K562 (cell line): Measurements from ENCODE around the gene KLF4. TPM values are rescaled to one million over a fixed set of nuclear protein-coding genes. Genes with fewer than 3 reads are reported as not detected.

Source experiments
- ATAC-seq: fragments of 200-7000 bp; cut with Tn5 transposase; 3 replicates; pipeline ENCODE4 v1.9.1; 2020; ENCODE audit warnings: moderate library complexity
- BruUV-seq: library from RNA; stranded (reverse); fragments of 400-500 nt; replicated peaks from 2 replicates; lab custom pipeline; 2021; lab: Mats Ljungman, UMichigan
- CTCF ChIA-PET: fragments of 300-600 bp; formaldehyde crosslinking; extraction: SDS; loops from one replicate; lab custom pipeline; 2021; ENCODE audit warnings: low intra/inter-chr PET ratio; lab: Yijun Ruan, JAX
- POLR2A ChIA-PET: fragments of 300-600, 350-650 bp; sonication (Branson Sonifier 250); formaldehyde crosslinking; extraction: SDS; loops from one replicate; lab custom pipeline; 2021; ENCODE audit warnings: antibody characterized with exemption, inconsistent platforms; lab: Yijun Ruan, JAX
- DNase-seq, 4 experiments: peaks; one replicate each; pipeline versions ENCODE4 v3.0.0 to v3.0.0-alpha.2; 2011 to 2018; ENCODE audit warnings: low spot score in 3 of 4, mixed read lengths in 3 of 4; ENCODE audit errors: extremely low read depth in 1 of 4
- FAIRE-seq: peaks from 2 replicates; lab custom pipeline; 2011; peaks lifted over from hg19 to GRCh38; lab: Jason Lieb, UNC
- H2AFZ ChIP-seq: 2 replicates; pipeline ENCODE4 v1.6.0; 2011; ENCODE audit warnings: low read depth, low read length, control low read depth, inconsistent platforms
- H3K27ac ChIP-seq: fragments of 200-600 bp; 3 replicates; pipeline ENCODE4 v1.8.0; 2011; ENCODE audit warnings: low read depth, mild to moderate bottlenecking, control low read depth, inconsistent platforms, low read length, moderate library complexity, mixed read lengths; ENCODE audit errors: extremely low read depth
- H3K27me3 ChIP-seq, 2 experiments: fragments of 300-600 bp in 1 of 2; 2 replicates in 1 of 2; 3 replicates in 1 of 2; pipeline versions ENCODE4 v1.6.0 to v1.8.0; 2011; ENCODE audit warnings: inconsistent platforms in 2 of 2, low read length in 2 of 2, mild to moderate bottlenecking in 1 of 2, mixed read lengths in 1 of 2, moderate library complexity in 1 of 2; ENCODE audit not compliant: control insufficient read depth in 2 of 2, insufficient read depth in 2 of 2
- H3K36me3 ChIP-seq: fragments of 300-600 bp; 3 replicates; pipeline ENCODE4 v1.8.0; 2011; ENCODE audit warnings: mild to moderate bottlenecking, low read length, inconsistent platforms; ENCODE audit not compliant: control insufficient read depth, insufficient read depth
- H3K4me1 ChIP-seq, 2 experiments: fragments of 200-600 bp in 1 of 2; replicated peaks in 1 of 2; 2 replicates in 1 of 2; 3 replicates in 1 of 2; pipeline versions ENCODE4 v1.5.1 to v1.8.0; 2011; ENCODE audit warnings: inconsistent platforms in 2 of 2, low read length in 2 of 2, mild to moderate bottlenecking in 1 of 2, mixed read lengths in 1 of 2, moderate library complexity in 1 of 2; ENCODE audit not compliant: control insufficient read depth in 2 of 2, insufficient read depth in 2 of 2
- H3K4me2 ChIP-seq: 2 replicates; pipeline ENCODE4 v1.6.1; 2011; ENCODE audit warnings: low read length, control low read depth, inconsistent platforms, mixed read lengths; ENCODE audit not compliant: insufficient read depth
- H3K4me3 ChIP-seq: fragments of 200-600 bp; sonication (generic), shearing (Covaris generic); 2 replicates; pipeline ENCODE4 v1.5.1; 2016; ENCODE audit warnings: control low read depth, inconsistent platforms
- H3K79me2 ChIP-seq: fragments of 200-600 bp; 3 replicates; pipeline ENCODE4 v1.8.0; 2011; ENCODE audit warnings: low read length, inconsistent platforms; ENCODE audit not compliant: control insufficient read depth, insufficient read depth
- H3K9ac ChIP-seq, 2 experiments: 2 replicates each; pipeline versions ENCODE4 v1.6.0 to v1.6.1; 2011; ENCODE audit warnings: low read depth in 2 of 2, low read length in 2 of 2, control low read depth in 1 of 2, inconsistent platforms in 1 of 2, mild to moderate bottlenecking in 1 of 2, mixed read lengths in 1 of 2; ENCODE audit not compliant: insufficient read depth in 1 of 2
- H3K9me1 ChIP-seq: one replicate; pipeline ENCODE4 v1.6.0; 2011; ENCODE audit warnings: inconsistent platforms, mild to moderate bottlenecking, low read length, moderate library complexity; ENCODE audit not compliant: control insufficient read depth, insufficient read depth
- H3K9me3 ChIP-seq: replicated peaks from 2 replicates; pipeline ENCODE4 v1.5.1; 2011; ENCODE audit warnings: low read depth, low read length, inconsistent platforms; ENCODE audit not compliant: control insufficient read depth, insufficient read depth
- H4K20me1 ChIP-seq: replicated peaks from 2 replicates; pipeline ENCODE4 v1.6.1; 2011; ENCODE audit warnings: low read length, inconsistent platforms, mixed read lengths; ENCODE audit not compliant: control insufficient read depth, insufficient read depth
- ARHGAP35 ChIP-seq: fragments of 450-650 bp; IDR thresholded peaks from 2 replicates; pipeline ENCODE4 v1.6.1; 2018; ENCODE audit not compliant: partially characterized antibody
- E2F4 ChIP-seq: sonication (generic); formaldehyde crosslinking; IDR thresholded peaks from 2 replicates; pipeline ENCODE4 v1.8.0; 2022; ENCODE audit warnings: mild to moderate bottlenecking, low read depth, missing genetic modification reagents
- EHMT2 ChIP-seq: fragments of 450-650 bp; IDR thresholded peaks from 2 replicates; pipeline ENCODE4 v1.6.1; 2018; ENCODE audit warnings: antibody characterized with exemption
- HDAC2 ChIP-seq: fragments of 450-650 bp; IDR thresholded peaks from 2 replicates; pipeline ENCODE4 v1.6.1; 2016; ENCODE audit warnings: mild to moderate bottlenecking
- JUN ChIP-seq, 2 experiments: sonication (generic) in 1 of 2; formaldehyde crosslinking in 1 of 2; IDR thresholded peaks; 2 replicates each; pipeline versions ENCODE4 v1.6.1 to v1.8.0; 2012 to 2022; ENCODE audit warnings: borderline replicate concordance in 2 of 2, mild to moderate bottlenecking in 2 of 2, improper control_type of control experiment in 1 of 2, low read depth in 1 of 2, low read length in 1 of 2, missing genetic modification reagents in 1 of 2
- RBM22 ChIP-seq: fragments of 200-400 bp; formaldehyde crosslinking; IDR thresholded peaks from 2 replicates; pipeline ENCODE4 v1.6.1; 2018; ENCODE audit warnings: low read length, low read depth; ENCODE audit not compliant: poor library complexity, severe bottlenecking
- RFX1 ChIP-seq: fragments of 450-650 bp; IDR thresholded peaks from 2 replicates; pipeline ENCODE4 v1.6.1; 2016; ENCODE audit warnings: mild to moderate bottlenecking, moderate library complexity
- ZNF197 ChIP-seq: fragments of 200-800 bp; sonication (Bioruptor generic); IDR thresholded peaks from 2 replicates; pipeline ENCODE4 v1.6.1; 2016; ENCODE audit warnings: low read depth, missing genetic modification characterization, missing compliant biosample characterization
- ZNF23 ChIP-seq: fragments of 250-450 bp; sonication (Bioruptor Pico); IDR thresholded peaks from 2 replicates; pipeline ENCODE4 v1.4.0; 2020; ENCODE audit warnings: mild to moderate bottlenecking
- WGBS: fragments of 100-300 bp; shearing (Covaris generic); methylation state at CpG from one replicate; pipeline ENCODE4 v1.1.6; 2016; ENCODE audit warnings: low coverage, mixed read lengths; ENCODE audit not compliant: insufficient coverage; ENCODE audit errors: missing lambda C conversion rate; 5-methylcytosine and 5-hydroxymethylcytosine counted together
- in situ Hi-C: fragments of 300-500 bp; cut with MboI; formaldehyde crosslinking; loops from 4 replicates; pipeline ENCODE4 v1.15.0; 2018; ENCODE audit warnings: inconsistent platforms, mixed read lengths
- intact Hi-C: fragments of 100-400 bp; cut with micrococcal nuclease; formaldehyde crosslinking; loops from 2 replicates; pipeline ENCODE4 v1.14.2; 2022
- polyA plus RNA-seq, 8 experiments: library from polyadenylated mRNA; depleted of rRNA in 4 of 8; stranded (reverse) in 5 of 8; unstranded in 3 of 8; fragments of >200 nt; fragmentation: Nextera tagmentation in 2 of 8; fragmentation: Illumina TruSeq in 1 of 8; extraction: Ambion mirVana in 2 of 8; extraction: Trizol in 1 of 8; gene quantifications; 2 replicates each; pipeline versions ENCODE4 v1.2.1 to v1.2.3, GENCODE V29; 2011 to 2014; ENCODE audit warnings: inconsistent platforms in 1 of 8, missing spikeins in 1 of 8
- total RNA-seq, 7 experiments: library from RNA; depleted of rRNA in 6 of 7; stranded (reverse); fragments of >200 nt in 6 of 7; fragmentation: Illumina TruSeq in 2 of 7; extraction: Trizol in 2 of 7; gene quantifications; 2 replicates each; pipeline versions ENCODE4 v1.2.1 to v1.2.3, GENCODE V29; 2011 to 2021; ENCODE audit warnings: low replicate concordance in 1 of 7
- TF ChIP-seq, protein P1 (sequence below): sonication (generic); formaldehyde crosslinking; IDR thresholded peaks from 2 replicates; pipeline ENCODE4 v1.8.1; 2023; ENCODE audit warnings: mild to moderate bottlenecking, missing genetic modification reagents

Gene KLF4
- total and polyA plus RNA-seq, 9 of the 15 experiments (the other 6 are each of a cell fraction or from before 2014, with no cell fraction given): 0.04 to 0.95 (median 0.22) TPM

GRCh38 chr9:107447834-107448233 is 41.7 kb downstream of the KLF4 start:
- Histone ChIP-seq H3K4me2 (no peak overlapping the region), H3K79me2 (no peaks in the 10 kb centered on the region), H3K27me3 (peaks cover 3 to 23% of the 10 kb centered on the region in 2 experiments; a peak in 4 of 5 replicates), H4K20me1 (no peaks in the 10 kb centered on the region; the same call in 1 of the 2 replicates), H3K4me1 (no peaks in the 10 kb centered on the region), H3K27ac (no peak overlapping the region), H2AFZ (no peak overlapping the region), H3K9me1 (no peaks in the 10 kb centered on the region), H3K9me3 (no peaks in the 10 kb centered on the region)
- FAIRE-seq: no peak
- no TSS peak for BruUV-seq
- intact Hi-C loops: no loop called here
- CTCF ChIA-PET: no interaction called here
- no peak for ATAC-seq
- 0% methylated on average over 1 of the region's 1 CpG for WGBS
- no peak for DNase-seq
- no peak for TF ChIP-seq RFX1
- TF ChIP-seq, protein P1, sequence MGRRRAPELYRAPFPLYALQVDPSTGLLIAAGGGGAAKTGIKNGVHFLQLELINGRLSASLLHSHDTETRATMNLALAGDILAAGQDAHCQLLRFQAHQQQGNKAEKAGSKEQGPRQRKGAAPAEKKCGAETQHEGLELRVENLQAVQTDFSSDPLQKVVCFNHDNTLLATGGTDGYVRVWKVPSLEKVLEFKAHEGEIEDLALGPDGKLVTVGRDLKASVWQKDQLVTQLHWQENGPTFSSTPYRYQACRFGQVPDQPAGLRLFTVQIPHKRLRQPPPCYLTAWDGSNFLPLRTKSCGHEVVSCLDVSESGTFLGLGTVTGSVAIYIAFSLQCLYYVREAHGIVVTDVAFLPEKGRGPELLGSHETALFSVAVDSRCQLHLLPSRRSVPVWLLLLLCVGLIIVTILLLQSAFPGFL: no peak
- no peak for TF ChIP-seq RBM22
- TF ChIP-seq JUN (IDR thresholded peaks at IDR 0.05; ENCODE audit: borderline replicate concordance, low read depth, low read length): no peak
- no peak for TF ChIP-seq JUN (CRISPR knock-in tag; IDR thresholded peaks at IDR 0.05; ENCODE audit: borderline replicate concordance)
- no peak for TF ChIP-seq ZNF23
- TF ChIP-seq HDAC2: no peak
- no peak for TF ChIP-seq ZNF197
- TF ChIP-seq ARHGAP35: no peak
- no peak for TF ChIP-seq E2F4
- TF ChIP-seq EHMT2: no peak
- TF ChIP-seq, all 486 proteins: peak for 0
- in situ Hi-C loops: no loop called here
- H3K9ac ChIP-seq: no peak overlapping the region
- no peaks in the 10 kb centered on the region for H3K36me3 ChIP-seq
- POLR2A ChIA-PET: no interaction called here
- H3K4me3 ChIP-seq: no peak overlapping the region
